ENCODE measurements around the gene FARP1. TPM values are rescaled to one million over a fixed set of nuclear protein-coding genes. Genes with fewer than 3 reads are reported as not detected.

The FARP1 gene
- total RNA-seq, 1 donor = 125 TPM

DNA sequence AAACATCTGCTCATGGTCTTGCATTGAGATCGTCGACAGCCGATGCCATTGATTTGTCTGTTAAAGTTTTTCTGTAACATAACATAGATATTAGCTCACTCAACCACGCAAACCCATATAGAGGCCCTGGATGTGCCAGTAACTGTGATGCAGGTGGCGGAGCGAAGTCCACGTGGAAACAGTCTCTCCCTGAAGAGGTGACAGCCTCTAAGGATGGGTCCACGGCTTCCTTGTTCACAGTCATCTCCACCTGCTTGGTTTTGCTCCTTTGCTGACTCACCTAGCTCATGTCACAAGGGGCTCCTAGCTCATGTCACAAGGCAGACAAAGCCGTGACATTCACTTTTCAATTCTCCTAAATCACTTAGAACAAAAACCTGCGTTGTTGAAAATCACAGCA is 42.4 kb upstream of the FARP1 start:
- H3K4me3 ChIP-seq (ENCODE audit: low read depth, low read length) = no peak overlapping the region
- TF ChIP-seq, protein P1, sequence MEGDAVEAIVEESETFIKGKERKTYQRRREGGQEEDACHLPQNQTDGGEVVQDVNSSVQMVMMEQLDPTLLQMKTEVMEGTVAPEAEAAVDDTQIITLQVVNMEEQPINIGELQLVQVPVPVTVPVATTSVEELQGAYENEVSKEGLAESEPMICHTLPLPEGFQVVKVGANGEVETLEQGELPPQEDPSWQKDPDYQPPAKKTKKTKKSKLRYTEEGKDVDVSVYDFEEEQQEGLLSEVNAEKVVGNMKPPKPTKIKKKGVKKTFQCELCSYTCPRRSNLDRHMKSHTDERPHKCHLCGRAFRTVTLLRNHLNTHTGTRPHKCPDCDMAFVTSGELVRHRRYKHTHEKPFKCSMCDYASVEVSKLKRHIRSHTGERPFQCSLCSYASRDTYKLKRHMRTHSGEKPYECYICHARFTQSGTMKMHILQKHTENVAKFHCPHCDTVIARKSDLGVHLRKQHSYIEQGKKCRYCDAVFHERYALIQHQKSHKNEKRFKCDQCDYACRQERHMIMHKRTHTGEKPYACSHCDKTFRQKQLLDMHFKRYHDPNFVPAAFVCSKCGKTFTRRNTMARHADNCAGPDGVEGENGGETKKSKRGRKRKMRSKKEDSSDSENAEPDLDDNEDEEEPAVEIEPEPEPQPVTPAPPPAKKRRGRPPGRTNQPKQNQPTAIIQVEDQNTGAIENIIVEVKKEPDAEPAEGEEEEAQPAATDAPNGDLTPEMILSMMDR (IDR thresholded peaks at IDR 0.05; ENCODE audit: insufficient read depth, low read depth, low read length) = no peak
- no peak for DNase-seq (ENCODE audit: low read depth)

DNA sequence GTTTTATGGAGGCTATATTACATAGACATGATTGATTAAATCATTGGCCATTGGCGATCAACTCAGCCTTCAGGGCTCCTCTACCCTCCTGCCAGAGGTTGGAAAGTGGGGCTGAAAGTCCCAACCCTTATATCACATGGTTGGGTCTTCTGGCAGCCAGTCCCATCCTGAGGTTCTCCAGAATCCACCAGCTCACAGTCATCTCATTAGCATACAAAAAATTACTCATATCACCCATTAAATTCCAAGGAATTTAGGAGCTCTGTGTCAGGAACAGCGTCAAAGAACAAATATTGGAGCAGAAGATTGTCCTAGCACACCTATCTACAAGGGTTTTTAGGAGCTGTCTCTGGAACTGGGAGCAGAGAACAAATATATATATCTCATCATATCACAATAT is 39.4 kb upstream of the FARP1 start:
- TF ChIP-seq, protein P1 (IDR thresholded peaks at IDR 0.05; ENCODE audit: insufficient read depth, low read depth, low read length) = no peak
- H3K4me3 ChIP-seq (ENCODE audit: low read depth, low read length) = no peak overlapping the region
- no peak for DNase-seq (ENCODE audit: low read depth)

DNA sequence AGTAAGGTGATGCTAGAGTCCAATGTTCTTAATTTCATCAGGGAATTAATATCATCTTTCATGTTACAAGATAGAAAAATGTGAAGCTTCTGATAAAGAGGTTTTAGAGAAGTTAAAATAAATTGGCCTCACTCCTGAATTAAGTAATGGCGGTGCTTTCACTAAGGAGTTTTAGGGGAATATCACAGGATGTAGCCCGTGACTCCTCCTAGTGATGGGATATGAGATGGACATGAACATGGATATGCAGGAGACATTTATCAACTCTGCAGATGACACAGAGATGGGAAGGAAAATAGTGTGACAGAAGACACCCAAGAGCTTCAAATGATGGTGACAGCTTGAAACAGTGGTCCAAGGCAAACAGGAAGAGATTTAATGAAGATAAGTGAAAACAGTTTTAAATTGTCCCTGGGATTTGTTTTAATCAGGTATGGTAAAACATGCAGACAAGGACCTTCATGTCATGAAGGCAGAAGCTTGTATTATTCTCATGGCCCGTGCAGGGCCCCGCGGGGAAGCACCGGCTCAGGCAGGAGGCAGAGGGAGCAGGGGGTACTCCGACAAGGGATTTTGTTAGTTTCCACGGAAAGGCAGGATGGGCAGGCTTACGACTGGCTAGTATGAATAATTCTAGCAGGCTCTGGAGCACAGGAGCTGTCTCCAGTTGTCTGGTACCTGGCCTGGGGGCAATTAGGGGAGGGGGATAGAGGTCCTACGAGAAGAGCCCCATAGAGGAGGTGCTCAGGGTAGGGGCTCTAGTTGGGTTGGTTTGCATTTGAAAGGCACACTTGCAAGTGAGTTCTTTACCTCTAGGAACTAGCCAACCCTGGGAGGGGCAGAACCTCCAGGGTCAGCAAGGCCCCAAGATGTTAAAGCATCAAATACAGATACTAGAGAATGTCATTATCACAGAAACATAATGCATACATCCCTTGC is 38.7 kb upstream of the FARP1 start:
- no peak overlapping the region for H3K4me3 ChIP-seq (ENCODE audit: low read depth, low read length)
- DNase-seq (ENCODE audit: low read depth) = no peak
- TF ChIP-seq, protein P1 (IDR thresholded peaks at IDR 0.05; ENCODE audit: insufficient read depth, low read depth, low read length) = peak; percentile 48

DNA sequence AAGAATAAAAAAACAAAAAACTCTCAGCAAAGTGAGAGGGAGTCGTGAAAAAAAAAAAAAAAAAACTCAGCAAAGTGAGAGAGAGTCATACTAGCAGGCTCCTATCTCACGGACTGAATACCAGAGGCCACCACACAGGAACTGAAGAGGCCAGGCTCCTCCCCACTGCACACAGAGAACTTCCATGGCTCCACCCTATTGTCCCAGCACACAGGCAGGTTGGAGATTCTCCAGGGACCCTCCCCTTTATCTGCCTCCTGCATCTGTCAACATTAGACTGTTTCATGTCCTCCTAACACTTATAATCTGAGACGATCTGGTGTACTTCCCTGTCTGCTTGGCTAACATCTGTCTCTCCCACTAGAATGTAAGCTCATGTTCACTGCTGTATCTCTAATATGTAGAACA is 37.0 kb upstream of the FARP1 start:
- peak; percentile 85 for DNase-seq (ENCODE audit: low read depth)
- no peak overlapping the region for H3K4me3 ChIP-seq (ENCODE audit: low read depth, low read length)
- TF ChIP-seq, protein P1 (IDR thresholded peaks at IDR 0.05; ENCODE audit: insufficient read depth, low read depth, low read length) = no peak

DNA sequence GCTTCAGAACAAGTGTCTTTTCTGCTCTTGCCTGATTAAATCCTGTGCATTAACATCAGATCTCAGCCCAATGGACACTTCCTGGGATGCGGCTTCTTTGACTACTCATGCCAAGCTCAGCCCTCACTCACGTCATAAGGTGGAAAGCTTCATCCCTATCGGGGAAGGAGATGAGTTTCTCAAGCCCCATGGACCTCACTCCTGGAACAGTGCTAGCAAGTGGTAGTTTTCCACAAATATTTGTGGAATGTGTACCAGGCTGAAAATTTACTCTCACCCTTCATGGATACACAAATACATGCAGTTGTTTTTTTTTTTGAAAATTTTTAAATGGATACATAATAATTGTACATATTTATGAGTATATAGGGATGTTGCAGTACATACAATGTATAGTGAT is 34.6 kb upstream of the FARP1 start:
- DNase-seq (ENCODE audit: low read depth) = peak; percentile 55
- no peak overlapping the region for H3K4me3 ChIP-seq (ENCODE audit: low read depth, low read length)
- TF ChIP-seq, protein P1 (IDR thresholded peaks at IDR 0.05; ENCODE audit: insufficient read depth, low read depth, low read length) = no peak

DNA sequence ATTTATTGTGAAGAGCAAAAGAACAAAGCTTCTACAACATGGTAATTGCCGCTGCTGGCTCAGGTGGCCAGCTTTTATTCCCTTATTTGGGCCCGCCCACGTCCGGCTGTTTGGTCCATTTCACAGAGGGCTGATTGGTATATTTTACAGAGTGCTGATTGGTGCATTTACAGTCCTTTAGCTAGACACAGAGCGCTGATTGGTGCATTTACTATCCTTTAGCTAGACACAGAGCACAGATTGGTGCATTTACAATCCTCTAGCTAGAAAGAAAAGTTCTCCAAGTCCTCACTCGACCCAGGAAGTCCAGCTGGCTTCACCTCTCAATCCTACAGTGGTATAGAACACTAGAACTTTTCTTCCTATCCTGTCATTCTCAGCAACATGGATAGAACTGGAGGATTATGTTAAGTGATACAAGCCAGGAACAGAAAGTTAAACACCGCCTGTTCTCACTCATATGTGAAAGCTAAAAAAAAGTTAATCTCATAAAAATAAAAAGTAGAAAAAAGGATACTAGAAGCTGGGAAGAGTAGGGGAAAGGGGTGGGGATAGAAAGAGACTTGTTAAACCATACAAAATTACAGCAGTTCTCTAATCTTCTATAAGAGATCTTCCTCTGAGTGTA is 33.6 kb upstream of the FARP1 start:
- H3K4me3 ChIP-seq (ENCODE audit: low read depth, low read length) = no peak overlapping the region
- TF ChIP-seq, protein P1 (IDR thresholded peaks at IDR 0.05; ENCODE audit: insufficient read depth, low read depth, low read length) = no peak
- peak; percentile 50 for DNase-seq (ENCODE audit: low read depth)
